HG02798 (cell line): ENCODE measurements around the gene BTRC.
"Not testable (repeated sequence)": the region's sequence is repeated elsewhere in the genome, so short reads cannot be mapped to it uniquely, and the experiment has no call there.

Experiments used
- ATAC-seq: cut with Tn5 transposase; IDR thresholded peaks from one replicate; pipeline ENCODE4 v1.9.1; 2021; ENCODE audit warnings: mild to moderate bottlenecking; ENCODE audit not compliant: unreplicated experiment, poor library complexity

BTRC gene

DNA sequence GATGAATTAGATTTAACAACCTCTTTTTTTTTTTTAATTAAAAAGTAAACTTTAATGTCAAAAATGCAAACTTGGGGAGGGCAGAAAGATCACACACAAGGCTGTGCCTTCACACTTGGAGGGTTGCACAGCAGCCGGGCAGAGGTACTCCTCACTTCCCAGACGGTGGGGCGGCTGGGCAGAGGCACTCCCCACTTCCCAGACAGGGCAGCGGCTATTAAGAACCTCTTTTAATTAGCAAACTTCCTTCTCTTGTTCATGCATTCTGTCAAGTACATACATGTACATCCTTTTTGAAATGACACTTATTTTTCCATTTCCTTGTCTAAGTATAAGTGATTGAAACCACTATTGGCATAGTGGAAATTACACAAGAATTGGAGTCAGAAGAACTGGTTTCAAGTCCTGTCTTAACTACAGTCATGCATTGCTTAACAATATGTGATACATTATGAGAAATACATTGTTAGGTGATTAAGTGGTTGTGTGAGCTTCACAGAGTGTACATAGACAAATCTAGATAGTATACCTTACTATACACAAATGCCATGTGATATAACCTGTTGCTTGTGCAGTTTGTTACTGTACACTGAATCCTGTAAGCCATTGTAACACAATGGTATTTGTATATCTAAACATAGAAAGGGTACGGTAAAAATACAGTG, 26.5 kb downstream of the BTRC start:
- no peak for ATAC-seq

DNA sequence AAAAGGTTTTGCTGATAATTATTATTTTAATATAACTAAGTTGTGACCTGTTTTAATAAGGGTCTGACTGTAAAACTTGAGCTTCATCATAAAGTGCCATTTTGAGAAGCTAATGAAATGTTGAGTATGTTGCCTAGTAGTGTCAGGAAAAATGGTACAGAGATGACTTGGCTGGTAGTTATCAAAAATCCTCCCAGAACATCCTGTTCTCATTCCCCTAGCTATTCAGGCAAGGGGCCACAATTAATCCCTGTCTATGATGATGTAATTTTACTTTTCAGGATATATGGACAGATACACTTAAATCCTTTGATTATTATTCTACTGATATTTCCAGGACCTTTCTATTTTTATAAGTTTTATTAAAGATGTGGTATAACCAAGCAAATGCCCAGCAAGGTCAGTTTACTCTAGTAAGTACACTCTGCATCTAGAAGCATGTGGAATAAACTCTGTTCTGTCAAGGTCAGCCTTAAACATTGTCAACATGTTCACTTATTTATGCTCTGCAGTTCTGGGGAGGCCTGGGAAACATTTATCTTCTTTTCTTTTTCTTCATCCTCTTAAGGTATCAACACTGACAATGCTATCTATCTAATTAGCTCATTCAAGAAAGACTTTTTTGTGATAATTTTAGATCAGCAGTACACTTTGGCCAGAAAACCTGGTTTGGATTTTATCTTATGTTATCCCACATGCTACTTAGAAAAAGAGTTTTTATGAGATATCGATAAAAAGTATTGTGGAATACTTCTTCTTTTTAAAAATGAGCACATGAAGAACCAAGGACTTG, 32.1 kb downstream of the BTRC start:
- no peak for ATAC-seq

DNA sequence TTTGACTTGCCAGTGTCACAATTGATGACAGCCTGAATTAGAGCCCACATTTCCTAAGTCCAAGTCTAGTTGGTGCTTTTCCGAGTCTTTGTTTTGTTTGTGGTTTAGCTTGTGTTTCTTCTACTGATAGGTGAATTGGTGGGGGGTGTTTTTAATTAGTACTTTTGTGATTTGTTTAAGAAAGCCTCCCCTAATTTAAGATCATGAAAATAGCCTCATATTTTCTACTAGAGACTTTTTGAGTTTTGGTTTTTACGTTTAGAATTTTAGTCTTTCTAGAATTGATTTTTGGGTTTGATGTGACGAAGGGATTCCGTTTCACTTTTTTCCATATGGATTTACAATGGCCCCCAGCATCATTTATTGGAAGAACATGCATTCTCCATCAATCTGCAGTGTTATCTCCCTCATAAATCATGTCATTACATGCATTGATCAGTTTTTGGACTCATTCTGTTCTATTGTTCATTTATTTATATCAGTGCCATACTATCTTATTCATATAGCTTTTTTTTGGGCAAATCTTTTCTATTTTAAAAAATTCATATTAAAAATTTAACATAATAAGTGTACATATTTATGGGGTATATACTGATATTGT, 32.8 kb downstream of the BTRC start:
- no peak for ATAC-seq

DNA sequence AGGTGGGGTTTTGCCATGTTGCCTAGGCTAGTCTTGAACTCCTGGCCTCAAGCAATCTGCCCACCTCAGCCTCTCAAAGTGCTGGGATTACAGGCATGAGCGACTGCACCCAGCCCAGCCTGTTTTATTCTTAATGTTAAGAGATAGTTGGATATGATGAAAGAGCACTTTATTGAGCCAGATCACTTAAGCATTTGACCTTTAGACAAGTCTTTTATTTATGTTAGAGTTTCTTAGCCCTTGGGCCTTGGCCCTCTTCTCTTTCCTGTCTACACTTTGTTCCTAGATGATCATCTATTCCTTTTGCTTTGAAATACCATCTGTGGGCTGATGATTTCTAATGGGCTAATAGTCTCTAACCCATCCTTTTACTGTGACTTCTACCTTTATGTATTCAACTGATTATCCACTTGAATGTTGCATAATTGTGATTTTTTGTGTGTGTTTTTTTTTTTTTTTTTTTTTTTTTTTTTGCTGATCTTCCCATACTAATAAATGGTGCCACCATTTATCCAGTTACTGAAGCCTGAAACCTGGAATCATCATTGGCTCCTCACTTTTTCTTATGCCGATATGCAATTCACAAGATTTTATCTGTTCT, 34.8 kb downstream of the BTRC start:
- no peak for ATAC-seq

DNA sequence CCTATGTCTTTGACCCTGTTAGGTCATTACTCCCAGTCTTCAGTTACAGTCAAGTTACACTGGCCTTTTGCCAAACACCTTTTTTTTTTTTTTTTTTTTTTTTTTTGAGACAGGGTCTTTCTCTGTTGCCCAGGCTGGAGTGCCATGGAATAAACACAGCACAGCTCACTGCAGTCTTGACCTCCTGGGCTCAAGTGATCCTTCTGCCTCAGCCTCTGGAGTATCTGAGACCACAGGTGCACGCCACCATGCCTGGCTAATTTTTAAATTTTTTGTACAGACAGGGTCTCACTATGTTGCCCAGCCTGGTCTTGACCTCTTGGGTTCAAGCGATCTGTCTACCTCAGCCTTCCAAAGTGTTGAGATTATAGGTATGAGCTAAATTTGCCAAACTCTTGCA, 35.6 kb downstream of the BTRC start:
- not testable (repeated sequence) for ATAC-seq

DNA sequence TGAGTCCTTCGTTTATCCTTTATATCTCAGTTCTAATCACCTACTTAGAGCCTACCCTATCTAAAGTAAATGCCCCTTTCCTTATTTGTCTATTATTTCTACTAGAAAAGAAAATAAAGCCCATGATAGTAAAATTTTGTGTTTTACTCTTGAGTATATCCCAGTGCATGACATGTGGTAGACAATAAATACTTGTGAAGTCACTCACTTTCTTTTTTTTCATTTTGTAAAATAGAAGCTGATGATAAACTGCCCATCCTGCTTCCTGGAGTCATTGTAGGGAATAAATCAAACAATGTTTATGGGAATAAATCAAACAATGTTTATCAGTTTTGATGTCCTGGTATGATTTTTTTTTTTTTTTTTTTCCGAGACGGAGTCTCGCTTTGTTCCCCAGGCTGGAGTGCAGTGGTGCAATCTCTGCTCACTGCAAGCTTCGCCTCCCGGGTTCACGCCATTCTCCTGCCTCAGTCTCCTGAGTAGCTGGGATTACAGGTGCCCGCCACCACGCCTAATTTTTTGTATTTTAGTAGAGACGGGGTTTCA, 36.1 kb downstream of the BTRC start:
- ATAC-seq, result no peak

DNA sequence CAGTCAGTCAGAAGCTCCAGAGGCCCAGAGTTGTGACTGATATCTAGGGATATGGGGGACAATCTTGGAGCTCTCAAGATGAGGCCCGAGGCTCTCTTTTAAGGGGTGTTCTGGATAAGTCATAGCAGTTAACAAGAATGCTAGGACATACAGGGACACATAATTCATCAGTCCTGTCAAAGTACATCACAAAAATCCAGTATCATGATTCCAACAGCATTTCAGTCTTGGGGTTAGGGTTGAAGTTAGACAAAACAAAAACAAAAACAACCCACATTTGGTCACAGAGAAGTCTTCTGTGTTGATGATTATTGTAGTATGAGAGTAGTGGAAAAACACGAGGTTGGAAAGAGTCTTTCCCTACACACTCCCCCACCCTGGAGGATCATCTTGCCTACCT, 39.4 kb downstream of the BTRC start:
- no peak for ATAC-seq

DNA sequence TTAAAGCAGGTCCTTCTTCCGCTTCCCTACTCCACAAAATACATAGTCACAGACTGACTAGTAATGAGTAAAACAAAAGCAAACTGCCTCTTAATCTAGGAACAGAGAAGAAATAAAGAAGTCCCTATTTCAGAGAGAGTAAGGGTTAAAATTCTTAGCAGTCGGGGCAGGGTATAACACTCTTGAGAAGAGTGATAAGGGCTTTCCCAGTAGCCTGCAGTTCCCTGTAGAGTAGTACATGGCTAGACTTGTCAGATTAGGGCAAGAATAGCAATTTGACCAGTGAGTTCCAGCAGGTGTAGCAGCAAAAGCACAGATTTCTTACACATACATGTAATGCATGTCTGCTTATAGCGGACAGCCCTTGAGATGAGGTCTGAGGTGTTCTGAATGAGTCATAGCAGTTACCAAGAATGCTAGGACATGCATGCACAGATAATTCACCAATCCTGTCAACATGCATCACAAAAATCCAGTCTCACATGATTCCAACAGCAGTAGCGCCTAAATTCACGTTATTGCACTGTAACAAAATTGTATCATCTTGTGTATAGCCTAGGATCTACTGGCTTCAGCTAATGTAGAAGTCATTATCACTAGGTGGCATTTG, 40.7 kb downstream of the BTRC start:
- no peak for ATAC-seq

DNA sequence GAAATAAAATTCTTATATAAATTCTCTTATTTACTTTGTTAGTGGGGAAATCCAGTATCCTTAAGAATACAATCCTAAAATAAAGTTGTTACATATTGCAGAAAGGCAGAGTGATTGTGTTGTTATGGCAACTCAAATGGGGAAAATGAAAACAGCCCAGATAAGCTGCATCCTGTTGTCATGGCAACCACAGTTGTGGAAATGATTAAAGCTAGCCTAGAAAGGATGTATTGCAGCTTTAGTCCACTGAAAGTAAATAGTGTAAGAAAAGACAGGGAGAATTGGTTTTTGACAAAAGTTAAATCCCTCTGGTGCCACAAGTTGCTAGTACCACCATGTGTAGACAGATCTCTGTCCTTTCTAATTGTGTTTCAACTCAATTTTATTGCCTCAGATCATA, 43.2 kb downstream of the BTRC start:
- ATAC-seq, result no peak

DNA sequence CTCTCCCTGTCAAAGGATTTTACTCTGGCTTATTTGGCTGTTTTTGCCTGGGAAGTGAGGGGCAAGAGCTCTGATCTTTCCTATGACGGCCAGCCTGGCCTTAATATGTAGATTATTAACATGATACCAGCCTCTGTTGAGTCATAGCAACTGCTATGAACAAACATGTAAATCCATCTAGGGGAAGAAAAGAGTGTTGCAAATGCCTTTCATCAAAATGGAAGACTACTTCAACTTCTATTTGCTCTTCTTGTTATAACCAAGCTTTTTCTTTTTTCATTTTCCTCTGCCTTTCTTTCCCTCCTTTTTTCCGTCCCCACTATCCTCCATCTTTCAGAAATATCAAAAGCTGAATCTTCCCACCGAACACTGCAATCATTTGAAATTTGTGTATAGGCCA, 46.6 kb downstream of the BTRC start:
- ATAC-seq, result no peak

DNA sequence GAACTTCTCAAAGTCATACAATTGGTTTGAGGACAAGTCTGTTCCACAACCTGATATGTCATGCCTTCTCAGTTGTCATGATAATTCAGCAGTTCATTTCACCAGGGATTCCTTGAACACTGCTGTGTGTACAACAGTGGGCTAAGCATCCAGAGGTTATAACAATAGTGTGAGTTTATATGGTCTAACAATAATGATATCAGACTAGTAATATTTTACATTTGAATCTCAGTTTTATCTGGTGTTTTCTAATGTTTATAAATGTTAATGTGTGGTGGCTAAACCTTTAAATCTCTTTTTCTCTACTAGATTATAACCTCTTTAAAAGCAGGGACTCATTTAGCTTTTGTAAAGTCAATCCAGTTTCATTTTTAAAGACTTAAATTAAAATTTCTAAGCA, 48.7 kb downstream of the BTRC start:
- no peak for ATAC-seq

DNA sequence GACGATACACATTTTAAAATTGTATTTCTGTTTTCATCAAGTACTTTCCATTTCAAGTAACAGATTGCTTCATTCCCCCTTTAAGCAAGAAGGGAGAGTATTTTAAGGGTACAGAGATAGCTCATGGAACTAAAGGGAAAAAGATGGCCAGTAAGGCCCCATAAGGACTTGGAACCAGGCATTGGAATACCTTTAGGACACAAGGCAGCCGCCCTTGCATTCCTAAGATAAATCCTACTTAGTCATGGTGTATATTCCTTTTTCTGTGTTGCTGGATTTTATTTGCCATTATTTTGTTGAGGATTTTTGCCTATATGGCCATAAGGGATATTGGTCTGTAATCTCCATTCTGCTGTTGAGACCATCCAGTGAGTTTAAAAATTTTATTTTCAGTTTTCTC, 49.2 kb downstream of the BTRC start:
- ATAC-seq, result no peak

DNA sequence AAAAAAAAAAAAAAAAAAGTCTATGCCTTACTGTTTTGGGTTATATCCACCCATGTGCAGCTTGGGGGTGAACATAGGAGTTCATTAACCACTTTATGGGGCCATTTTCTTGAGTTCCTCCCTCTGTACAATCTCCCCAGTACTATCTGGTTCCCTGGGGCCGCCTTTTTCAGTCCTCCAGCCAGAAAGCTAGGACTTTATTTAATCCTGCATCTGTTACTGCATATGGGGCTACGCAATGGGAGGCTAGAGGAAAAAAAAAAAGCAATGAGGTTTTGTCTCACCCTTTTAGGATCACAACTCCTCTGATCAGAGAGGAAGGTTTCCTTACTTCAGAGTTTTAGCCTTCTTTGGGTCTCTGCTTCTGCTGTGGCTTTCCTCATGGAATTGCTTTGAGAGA, 51.0 kb downstream of the BTRC start:
- no peak for ATAC-seq

DNA sequence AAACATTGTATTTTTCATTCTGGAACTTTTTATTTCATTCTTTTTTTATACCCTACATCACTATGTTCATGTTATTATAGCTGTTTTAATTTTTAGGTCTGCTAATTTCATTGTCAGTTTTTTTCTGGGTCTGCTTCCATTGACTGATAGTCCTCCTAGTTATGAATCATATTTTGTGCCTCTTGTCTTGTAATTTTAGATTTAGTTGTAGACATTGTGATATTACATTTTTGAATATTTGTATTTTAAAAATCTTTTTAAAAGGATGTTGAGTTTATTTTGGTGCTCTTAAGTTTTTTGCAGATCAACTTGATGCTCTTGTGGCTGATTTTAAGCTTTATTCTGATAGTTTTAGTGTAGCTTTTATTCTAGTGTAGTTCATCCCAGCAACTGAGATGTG, 57.6 kb downstream of the BTRC start:
- ATAC-seq, result no peak

DNA sequence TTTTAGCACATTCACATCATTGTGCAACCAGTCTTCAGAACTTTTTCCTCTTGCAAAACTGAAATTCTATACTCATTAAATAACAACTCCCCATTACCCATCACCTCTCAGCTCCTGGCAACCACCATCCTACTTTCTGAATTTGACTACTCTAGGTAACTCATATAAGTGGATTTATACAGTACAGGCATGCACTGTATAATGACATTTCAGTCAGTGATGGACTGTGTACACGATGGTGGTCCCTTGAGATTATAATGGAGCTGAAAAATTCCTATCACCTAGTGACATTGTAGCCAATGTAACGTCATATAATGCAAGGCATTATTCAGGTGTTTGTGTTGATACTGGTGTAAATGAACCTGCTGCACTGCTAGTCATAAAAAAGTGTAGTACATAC, 60.1 kb downstream of the BTRC start:
- ATAC-seq, result no peak

DNA sequence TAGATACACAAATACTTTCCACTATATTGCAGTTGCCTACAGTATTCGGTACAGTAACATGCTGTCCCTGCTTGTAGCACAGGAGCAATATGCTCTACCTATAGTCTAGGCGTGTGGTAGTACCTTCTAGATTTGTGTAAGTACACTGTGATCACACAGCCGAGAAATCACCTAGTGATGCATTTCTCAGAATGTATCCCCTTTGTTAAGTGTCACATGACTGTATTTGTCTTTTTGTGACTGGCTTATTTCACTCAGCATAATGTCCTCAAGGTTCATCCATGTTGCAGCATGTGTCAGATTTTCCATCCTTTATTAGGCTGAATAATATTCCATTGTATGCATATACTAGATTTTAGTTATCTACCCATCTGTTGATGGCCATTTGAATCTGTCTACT, 61.9 kb downstream of the BTRC start:
- no peak for ATAC-seq

DNA sequence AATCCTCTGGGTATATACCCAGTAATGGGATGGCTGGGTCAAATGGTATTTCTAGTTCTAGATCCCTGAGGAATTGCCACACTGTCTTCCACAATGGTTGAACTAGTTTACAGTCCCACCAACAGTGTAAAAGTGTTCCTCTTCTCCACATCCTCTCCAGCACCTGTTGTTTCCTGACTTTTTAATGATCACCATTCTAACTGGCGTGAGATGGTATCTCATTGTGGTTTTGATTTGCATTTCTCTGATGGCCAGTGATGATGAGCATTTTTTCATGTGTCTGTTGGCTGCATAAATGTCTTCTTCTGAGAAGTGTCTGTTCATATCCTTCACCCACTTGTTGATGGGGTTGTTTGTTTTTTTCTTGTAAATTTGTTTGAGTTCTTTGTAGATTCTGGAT, 68.0 kb downstream of the BTRC start:
- not testable (repeated sequence) for ATAC-seq

DNA sequence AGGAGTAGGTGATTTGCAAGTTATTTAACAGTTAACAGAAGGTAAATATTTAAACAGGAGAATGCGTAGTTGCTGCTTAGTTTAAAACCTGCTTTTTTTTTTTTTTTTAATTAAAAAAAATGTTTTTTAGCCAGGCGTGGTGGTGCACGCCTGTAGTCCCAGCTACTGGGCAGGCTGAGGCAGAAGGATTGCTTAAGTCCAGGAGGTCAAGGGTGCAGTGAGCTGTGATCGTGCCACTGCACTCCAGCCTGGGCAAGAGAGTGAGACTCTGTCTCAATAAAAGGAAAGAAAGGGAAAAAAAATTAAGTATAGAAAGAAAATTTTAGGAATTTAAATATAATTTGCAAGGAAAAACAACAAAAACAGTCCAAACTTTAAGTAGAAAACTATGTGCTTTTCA, 71.6 kb downstream of the BTRC start:
- no peak for ATAC-seq

DNA sequence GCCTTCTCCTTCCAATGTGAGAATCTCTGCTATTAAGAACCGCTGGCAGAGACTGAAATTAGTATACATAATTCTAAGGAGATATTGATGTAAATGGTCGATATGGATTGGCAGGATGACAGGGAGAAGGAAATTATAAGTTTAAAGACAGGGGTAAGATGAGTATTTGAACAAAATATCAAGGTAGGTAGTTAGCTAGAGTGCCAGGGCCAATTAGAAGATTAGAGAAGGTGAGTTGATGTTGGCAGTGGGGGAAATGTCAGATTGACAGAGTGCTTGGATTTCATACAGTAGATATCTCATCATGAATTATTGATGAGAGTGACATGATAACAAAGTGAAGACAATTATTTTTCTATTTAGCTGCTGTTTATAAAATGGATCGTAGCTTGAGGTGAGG, 74.1 kb downstream of the BTRC start:
- ATAC-seq, result no peak

DNA sequence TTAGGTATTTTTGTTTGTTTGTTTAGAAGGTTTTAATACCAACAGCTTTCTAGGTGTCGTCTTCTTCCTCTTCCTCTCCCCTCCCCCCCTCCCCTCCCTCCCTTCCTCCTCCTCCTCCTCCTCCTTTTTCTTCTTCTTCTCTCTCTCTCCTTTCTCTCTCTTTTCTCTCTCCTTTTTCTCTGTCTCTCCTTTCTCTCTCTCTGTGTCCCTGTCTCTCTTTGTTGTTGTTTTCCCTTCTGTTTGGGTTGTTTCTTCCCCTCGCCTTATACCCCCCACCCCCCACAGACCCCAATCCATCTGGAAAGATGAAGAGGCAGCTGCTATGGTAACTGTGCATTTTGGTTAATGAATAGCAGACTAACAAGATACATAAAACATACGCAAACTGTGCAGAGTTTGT, 75.5 kb downstream of the BTRC start:
- ATAC-seq, result no peak

DNA sequence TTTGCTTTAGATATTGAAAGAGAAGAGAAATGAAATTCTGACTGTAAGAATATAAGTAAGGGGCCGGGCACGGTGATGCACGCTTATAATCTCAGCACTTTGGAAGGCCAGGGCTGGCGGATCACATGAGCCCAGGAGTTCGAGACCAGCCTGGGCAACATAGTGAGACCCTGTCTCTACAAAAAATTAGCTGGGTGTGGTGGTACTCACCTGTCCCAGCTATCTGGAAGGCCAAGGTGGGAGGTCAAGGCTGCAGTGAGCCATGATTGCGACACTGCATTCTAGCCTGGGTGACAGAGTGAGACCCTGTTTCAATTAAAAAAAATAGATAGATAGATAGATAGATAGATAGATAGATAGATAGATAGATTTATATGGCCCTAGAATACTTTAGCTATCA, 82.3 kb downstream of the BTRC start:
- ATAC-seq, result no peak
